GM06990 (cell line): ENCODE measurements around the gene TRIM28.

Source experiments
- DNase-seq: peaks from one replicate; pipeline ENCODE4 v3.0.0-alpha.2; 2011; ENCODE audit not compliant: insufficient read length; ENCODE audit errors: extremely low read depth
- H3K27me3 ChIP-seq: replicated peaks from 2 replicates; pipeline ENCODE4 v1.6.0; 2011; ENCODE audit warnings: low read length; ENCODE audit not compliant: control insufficient read depth, insufficient read depth
- H3K36me3 ChIP-seq: 2 replicates; pipeline ENCODE4 v1.5.1; 2011; ENCODE audit warnings: low read length; ENCODE audit not compliant: control insufficient read depth, insufficient read depth
- H3K4me3 ChIP-seq: replicated peaks from 2 replicates; pipeline ENCODE4 v1.5.1; 2011; ENCODE audit warnings: low read depth, mild to moderate bottlenecking, control low read depth, low read length
- TF ChIP-seq, protein P1 (sequence below): IDR thresholded peaks from 2 replicates; pipeline ENCODE4 v1.5.1; 2011; ENCODE audit warnings: low read length, control low read depth, mild to moderate bottlenecking, inconsistent platforms; ENCODE audit not compliant: insufficient read depth, poor library complexity, severe bottlenecking

TRIM28 gene

DNA sequence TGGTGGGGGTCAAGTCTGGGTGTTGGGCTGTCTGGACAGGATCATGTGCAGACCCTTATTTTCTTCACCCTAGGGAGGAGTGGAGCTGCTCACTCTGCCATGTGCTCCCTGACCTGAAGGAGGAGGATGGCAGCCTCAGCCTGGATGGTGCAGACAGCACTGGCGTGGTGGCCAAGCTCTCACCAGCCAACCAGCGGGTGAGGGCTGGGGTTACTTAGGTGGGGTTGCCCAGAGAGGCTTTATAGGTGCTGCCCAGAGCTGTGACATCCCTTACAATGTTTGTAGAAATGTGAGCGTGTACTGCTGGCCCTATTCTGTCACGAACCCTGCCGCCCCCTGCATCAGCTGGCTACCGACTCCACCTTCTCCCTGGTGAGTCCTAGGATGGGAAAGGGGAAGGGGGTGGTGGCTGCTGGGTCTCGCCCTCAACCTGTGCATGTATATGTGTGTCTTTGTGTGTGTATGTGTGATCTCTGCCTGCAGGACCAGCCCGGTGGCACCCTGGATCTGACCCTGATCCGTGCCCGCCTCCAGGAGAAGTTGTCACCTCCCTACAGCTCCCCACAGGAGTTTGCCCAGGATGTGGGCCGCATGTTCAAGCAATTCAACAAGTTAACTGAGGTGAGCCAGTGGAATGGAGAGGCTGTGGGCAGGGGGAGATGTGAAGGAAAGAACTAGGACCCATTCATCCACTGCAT lies 5.9 kb downstream of the TRIM28 start:
- H3K27me3 ChIP-seq: no peaks in the 10 kb centered on the region
- no peak for DNase-seq
- peaks cover 56% of the 10 kb centered on the region for H3K36me3 ChIP-seq
- TF ChIP-seq, protein P1, sequence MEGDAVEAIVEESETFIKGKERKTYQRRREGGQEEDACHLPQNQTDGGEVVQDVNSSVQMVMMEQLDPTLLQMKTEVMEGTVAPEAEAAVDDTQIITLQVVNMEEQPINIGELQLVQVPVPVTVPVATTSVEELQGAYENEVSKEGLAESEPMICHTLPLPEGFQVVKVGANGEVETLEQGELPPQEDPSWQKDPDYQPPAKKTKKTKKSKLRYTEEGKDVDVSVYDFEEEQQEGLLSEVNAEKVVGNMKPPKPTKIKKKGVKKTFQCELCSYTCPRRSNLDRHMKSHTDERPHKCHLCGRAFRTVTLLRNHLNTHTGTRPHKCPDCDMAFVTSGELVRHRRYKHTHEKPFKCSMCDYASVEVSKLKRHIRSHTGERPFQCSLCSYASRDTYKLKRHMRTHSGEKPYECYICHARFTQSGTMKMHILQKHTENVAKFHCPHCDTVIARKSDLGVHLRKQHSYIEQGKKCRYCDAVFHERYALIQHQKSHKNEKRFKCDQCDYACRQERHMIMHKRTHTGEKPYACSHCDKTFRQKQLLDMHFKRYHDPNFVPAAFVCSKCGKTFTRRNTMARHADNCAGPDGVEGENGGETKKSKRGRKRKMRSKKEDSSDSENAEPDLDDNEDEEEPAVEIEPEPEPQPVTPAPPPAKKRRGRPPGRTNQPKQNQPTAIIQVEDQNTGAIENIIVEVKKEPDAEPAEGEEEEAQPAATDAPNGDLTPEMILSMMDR: no peak
- H3K4me3 ChIP-seq: no peak overlapping the region

GRCh38 chr19:58550362-58551122 lies 6.7 kb downstream of the TRIM28 start:
- H3K36me3 ChIP-seq: peaks cover 55% of the 10 kb centered on the region
- DNase-seq: no peak
- TF ChIP-seq, protein P1: no peak
- H3K27me3 ChIP-seq: no peaks in the 10 kb centered on the region
- no peak overlapping the region for H3K4me3 ChIP-seq

DNA sequence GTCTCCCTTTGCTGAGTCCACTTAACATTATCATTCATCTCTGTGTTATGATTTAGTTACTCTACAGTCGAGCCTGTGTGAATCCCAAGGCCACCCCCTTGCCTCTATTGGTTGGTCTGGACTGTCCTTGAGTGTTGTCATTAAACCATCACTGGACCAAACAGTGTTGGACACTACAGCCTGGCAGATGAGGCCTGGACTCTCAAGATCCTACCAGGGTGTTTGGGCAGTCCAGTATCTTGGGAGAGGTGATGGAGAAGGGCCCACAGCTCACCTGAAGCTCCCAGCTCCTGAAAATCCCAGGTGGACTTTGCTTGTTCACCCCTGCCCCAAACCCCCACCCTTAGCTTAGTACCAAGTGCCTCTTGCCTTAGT lies 7.2 kb downstream of the TRIM28 start:
- TF ChIP-seq, protein P1: no peak
- DNase-seq: no peak
- no peak overlapping the region for H3K4me3 ChIP-seq
- no peaks in the 10 kb centered on the region for H3K27me3 ChIP-seq
- peaks cover 53% of the 10 kb centered on the region for H3K36me3 ChIP-seq

- no peak for DNase-seq
- TF ChIP-seq, protein P1: no peak
- no peaks in the 10 kb centered on the region for H3K27me3 ChIP-seq
- H3K36me3 ChIP-seq: peaks cover 53% of the 10 kb centered on the region
- no peak overlapping the region for H3K4me3 ChIP-seq
Observed at GRCh38 chr19:58551577-58552471, 8.0 kb downstream of the TRIM28 start.

- DNase-seq: no peak
- H3K4me3 ChIP-seq: no peak overlapping the region
- peaks cover 47% of the 10 kb centered on the region for H3K36me3 ChIP-seq
- H3K27me3 ChIP-seq: no peaks in the 10 kb centered on the region
- TF ChIP-seq, protein P1: no peak
Observed at GRCh38 chr19:58552655-58553054, 8.8 kb downstream of the TRIM28 start.
